HG03108 (cell line): ENCODE data around the gene NCOR1.
"Not testable (repeated sequence)": the region's sequence is repeated elsewhere in the genome, so short reads cannot be mapped to it uniquely, and the experiment has no call there.

Experiments used
- ATAC-seq: cut with Tn5 transposase; IDR thresholded peaks from one replicate; pipeline ENCODE4 v1.9.1; 2021; ENCODE audit warnings: moderate library complexity; ENCODE audit not compliant: unreplicated experiment

NCOR1 gene

GRCh38 chr17:16101440-16101839, 113.9 kb downstream of the NCOR1 start:
- no peak for ATAC-seq

DNA sequence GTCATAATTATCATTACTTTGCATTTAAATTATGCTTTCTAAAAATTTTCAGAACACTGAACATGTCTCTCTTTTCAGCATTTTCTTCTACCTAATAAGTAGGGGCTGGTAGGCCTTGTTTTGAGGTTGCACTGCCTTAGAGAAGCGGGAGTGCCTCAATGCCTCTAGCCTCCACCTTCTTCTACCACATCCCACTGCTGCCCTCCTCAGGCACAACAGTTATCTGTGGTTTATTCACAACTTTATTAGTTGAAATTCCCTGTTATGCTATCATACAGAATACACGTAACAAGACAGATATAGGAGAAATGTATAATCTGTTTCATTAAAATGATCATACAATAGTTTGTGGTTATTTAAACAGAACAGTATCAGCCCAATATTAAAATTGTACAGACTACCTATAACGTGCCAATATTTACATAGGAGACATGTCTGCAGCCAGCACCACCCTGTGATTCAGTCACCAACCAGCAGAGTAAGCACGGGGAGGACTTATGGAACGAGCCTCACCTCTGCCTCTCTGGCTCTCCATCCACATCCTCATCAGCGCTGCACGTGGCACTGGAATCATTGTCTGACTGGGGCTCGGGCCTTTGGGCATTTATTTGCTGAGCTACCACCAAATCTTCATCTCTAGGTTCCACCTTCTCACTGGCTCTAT, 114.5 kb downstream of the NCOR1 start:
- ATAC-seq: no peak

DNA sequence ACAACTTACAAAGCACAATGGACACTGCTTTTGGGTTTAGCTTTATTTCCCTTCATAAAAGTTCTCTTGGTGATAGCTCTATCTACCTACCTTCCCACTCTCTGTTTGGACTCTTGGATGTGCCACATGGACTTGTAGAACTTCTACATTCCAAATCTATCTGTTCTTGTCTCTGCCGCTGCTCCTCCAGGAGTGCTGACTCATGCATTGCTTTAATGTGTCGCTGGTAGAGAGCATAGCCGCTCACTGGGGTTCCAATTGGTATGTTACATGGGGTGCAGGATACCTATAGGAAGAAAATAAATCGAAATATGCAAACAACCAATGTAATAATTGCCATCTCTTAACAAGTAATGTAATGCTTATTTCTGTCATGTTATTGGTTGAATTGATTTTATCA, 123.6 kb downstream of the NCOR1 start:
- ATAC-seq: no peak

- ATAC-seq: no peak
These were observed 128.4 kb downstream of the NCOR1 start for GRCh38 chr17:16086957-16087356.

DNA sequence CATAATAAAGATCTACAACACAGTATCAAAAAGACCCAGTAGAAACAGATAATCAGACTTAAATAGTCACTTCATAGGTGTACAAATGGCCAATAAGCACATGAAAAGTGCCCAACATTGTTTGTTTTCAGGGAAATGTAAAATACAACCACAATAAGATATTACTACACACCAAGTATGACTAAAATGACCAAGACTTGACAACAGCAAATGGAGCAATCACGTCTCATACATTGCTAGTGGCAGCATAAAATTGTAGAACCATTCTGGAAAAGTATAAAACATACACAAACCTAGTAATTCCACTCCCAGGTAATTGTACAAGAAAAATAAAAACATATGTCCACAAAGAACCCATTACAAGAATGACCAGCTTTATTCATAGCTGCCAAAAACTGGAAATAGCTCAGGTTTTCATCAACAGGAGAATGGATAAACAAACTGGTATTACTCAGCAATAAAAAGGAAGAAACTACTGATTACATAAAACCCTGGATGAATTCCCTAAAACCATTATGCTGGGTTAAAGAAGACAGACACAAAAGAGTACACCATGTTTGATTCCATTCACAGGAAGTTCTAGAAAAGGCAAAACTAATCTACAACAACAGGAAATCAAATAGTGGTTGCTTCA, 130.2 kb downstream of the NCOR1 start:
- ATAC-seq: no peak

DNA sequence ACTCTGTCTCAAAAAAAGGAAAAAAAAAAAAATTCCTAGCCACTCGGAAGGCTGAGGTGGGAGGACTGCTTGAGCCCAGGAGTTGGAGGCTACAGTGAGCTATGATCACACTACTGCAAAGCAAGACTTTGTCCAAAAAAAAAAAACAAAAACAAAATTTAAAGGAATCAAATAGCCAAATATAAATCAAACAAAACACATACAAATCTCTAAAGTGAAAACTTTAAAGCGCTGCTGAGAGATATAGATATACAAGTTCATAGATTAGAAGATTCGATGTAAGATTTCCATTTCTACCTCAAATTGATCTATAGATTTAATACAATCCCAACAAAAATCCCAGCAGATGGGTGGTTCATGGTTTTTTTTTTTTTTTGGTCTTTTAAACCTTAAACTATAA, 132.1 kb downstream of the NCOR1 start:
- ATAC-seq: no peak

DNA sequence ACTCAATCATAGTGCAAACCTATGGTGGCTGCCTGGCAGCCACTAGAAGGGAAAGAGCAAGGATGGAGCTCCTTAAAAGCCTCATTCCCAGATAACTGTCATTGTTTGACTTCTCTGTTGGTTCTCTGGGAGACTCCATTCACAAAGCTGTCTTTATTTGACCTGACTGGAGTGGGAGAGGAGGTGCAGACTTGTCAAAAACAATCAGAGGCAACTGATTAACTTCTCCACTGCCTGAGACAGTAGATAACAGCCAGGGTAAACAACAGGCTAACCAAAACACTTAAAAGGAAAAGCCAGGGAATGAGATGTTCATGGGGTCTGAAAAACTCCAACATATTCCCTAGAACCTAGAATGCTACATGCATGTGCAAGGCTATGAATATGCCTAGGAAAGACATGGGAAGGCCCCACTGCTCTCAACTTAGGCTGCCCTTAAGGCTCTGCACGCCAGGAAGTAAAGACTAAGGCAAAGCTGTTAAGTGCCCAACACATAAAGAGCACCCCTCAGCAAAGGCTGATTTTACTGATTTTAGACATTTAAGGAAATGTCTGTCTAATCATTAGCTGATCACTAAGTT, 133.7 kb downstream of the NCOR1 start:
- ATAC-seq: no peak

- no peak for ATAC-seq
These were observed 135.0 kb downstream of the NCOR1 start for GRCh38 chr17:16080366-16080765.

DNA sequence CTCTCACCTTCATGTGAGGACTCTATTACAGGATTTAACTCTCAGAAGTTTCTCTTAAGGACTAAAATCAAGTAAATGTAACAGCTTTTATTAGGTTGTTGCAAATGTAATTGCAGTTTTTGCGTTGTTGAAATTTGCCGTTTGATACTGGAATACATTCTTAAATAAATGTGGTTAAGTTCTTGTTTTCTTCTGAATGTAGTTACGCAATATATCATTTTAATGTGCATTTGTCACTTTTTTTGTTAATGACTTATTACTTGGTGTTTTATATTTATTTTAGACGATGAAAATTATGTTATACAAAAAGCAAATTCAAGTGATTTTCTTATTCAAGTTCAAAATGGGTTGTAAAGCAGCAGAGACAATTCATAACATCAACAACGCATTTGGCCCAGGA, 139.4 kb downstream of the NCOR1 start:
- no peak for ATAC-seq

GRCh38 chr17:16074423-16074822, 140.9 kb downstream of the NCOR1 start:
- no peak for ATAC-seq

DNA sequence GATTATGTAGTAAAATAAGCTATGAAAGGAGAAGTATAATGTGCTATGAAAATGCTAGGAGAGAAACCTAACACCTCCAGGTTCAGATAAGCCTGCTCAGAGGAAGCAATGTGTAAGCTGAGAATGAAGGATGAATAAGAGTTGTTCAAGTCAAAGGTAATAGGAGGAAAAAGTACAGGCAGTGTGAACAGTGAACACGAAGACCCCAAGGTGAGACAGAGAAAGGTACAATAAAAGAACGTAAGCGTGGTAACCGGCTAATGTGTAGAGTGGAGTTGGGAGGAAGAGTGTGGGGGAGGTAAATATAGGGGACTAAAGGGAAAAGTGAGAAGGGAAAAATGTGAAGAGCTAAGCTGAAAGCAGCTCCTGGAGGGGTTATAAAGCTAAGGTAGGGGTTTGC, 141.5 kb downstream of the NCOR1 start:
- ATAC-seq: no peak

GRCh38 chr17:16072031-16072430, 143.3 kb downstream of the NCOR1 start:
- no peak for ATAC-seq

GRCh38 chr17:16068323-16068722, 147.0 kb downstream of the NCOR1 start:
- ATAC-seq: no peak

GRCh38 chr17:16066125-16066524, 149.2 kb downstream of the NCOR1 start:
- no peak for ATAC-seq

DNA sequence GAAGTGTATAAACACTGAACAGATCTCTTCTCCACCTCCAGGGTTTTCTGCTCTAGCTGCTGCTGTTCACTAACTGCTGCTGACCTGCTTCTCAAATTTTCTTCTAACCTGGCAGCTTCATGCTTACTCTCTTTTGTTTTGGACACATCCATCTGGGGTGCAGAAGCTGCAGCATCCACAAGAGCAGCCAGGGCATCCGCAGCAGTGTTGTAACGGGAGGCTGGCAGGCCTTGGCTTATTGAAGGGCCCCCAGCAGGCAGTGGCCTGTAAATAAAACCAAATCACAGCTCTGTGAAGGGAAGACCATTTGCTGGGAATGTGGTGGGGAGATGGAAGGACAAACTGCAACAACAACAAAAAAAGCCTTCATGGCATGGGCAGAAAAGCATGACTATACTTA, 153.7 kb downstream of the NCOR1 start:
- ATAC-seq: no peak

GRCh38 chr17:16055139-16055538, 160.2 kb downstream of the NCOR1 start:
- not testable (repeated sequence) for ATAC-seq

DNA sequence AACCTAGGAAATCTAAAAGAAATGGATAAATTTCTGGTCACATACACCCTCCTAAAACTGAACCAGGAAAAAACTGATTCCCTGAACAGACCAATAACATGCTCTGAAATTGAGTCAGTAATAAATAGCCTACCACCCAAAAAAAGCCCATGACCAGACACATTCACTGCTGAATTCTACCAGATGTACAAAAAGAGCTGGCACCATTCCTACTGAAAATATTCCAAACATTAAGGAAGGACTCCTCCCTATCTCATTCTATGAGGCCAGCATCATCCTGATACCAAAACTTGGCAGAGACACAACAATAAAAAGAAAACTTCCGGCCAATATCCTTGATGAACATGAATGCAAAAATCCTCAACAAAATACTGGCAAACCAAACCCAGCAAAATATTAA, 162.8 kb downstream of the NCOR1 start:
- no peak for ATAC-seq

DNA sequence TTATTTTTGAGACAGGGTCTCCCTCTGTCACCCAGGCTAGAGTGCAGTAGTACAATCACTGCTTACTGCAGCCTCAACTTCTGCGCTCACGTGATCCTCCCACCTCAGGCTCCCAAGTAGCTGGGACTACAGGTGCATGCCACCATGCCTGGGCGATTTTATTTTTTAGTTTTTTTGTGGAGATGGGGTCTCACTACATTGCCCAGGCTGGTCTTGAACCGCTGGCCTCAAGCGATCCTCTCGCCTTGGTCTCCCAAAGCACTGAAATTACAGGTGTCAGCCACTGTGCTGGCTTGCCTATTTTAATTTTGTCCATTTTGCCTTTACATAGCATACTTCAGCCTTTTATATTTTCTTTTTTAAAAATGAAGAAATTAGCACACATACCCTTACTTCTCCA, 164.5 kb downstream of the NCOR1 start:
- ATAC-seq: no peak

DNA sequence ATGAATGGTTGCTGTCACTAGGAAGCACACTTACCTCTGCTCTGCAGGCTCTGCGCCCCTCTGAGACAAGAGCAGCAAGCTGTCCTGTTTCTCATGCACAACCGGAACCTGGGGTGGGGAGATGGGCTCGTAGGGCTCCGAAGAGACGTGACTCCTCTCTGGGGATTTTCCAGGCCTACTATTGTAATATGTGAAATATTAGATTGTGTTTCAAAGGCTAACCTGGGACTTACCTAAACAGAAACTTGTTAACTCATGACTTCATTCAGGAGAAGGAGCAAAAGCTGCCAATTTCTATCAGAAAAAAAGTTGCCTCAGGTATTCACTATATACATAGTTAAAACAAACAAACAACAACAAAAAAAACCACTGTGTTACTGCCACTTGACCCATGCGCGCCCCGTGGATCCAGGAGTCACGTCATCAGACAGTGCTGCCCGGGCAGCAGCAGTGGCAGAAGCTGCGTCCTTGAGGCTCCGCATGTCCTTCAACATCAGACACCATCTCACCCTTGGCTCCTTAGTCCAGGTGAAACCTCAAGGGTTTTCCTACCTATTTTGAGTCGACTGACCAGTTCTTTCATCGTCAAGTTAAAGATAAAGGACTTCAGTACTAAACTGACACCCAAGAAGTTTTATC, 166.4 kb downstream of the NCOR1 start:
- no peak for ATAC-seq

GRCh38 chr17:16046966-16047365, 168.4 kb downstream of the NCOR1 start:
- no peak for ATAC-seq

- no peak for ATAC-seq
These were observed 170.8 kb downstream of the NCOR1 start for GRCh38 chr17:16044487-16044886.

DNA sequence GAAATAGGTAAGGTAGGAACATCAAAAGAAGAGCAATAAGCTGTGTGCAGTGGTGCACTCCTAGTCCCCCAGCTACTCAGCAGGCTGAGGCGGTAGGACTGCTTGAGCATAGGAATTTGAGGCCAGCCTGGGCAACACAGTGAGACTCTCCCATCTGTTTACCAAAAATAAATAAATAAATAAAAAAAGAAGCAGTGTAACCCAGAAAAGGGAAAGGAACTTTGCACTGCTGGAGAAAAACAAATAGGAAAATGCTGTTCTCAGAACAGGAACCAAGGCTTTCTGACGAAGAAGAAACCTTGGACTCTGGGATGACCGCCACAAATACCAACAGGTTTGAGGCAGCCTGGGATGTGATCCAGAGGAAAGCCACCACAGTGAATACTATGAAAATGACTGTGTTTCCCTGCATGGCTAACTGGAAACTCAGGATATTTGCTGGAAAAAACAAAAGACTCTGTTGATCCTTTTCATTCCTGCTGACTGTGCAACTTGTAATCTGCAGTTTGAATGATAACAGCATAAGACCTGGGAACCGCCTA, 174.6 kb downstream of the NCOR1 start:
- ATAC-seq: no peak
